ENCODE measurements around the gene B3GALT4. TPM values are rescaled to one million over a fixed set of nuclear protein-coding genes. Genes with fewer than 3 reads are reported as not detected.
A peak's percentile ranks its signal among the peaks of the same experiment; 100 is the strongest.

Gene B3GALT4
- total RNA-seq, 1 donor from 2014 or later = 6.5 TPM

DNA sequence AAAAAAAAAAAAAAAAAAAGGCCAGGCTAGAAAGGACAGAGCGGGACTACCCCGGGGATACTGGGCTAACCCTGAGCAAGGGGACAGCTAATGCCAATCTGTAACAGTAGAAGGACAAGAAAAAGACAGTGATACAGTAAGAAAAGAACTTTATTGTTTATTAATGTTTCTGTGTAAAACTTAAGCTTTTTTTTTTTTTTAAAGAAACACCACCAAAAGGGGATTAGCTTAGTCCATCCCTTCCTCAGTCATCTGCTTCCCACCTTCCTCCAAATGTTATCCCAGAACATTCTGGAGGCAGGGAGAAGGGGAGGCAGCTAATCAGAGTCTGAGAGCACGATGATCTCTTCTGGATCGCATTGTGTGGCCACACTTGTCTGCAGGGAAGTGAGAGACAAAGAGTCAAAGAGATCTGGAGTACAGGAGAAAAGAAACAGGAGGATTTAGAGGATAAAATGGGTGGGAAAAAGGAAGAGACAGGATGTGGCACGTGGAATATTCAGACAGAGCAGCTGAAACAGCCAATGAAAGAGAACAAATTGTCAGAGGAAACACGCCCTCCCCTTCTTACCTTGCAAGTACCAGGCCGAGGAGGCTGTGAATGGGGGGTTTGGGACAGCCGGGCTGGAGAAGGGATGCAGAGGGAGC is 41.6 kb downstream of the B3GALT4 start:
- H3K4me1 Mint-ChIP-seq (ENCODE audit: low read depth) = peaks cover 80% of the 10 kb centered on the region
- H3K27me3 Mint-ChIP-seq (ENCODE audit: low read depth) = no peaks in the 10 kb centered on the region
- H3K36me3 Mint-ChIP-seq (ENCODE audit: low read depth) = peaks cover 19% of the 10 kb centered on the region
- DNase-seq (ENCODE audit: low spot score) = no peak
- no peaks in the 10 kb centered on the region for H3K9me3 Mint-ChIP-seq (ENCODE audit: low read depth)
- peak overlapping the region; percentile 92 for H3K4me3 Mint-ChIP-seq (ENCODE audit: unreplicated experiment)
- TF ChIP-seq, protein P1, sequence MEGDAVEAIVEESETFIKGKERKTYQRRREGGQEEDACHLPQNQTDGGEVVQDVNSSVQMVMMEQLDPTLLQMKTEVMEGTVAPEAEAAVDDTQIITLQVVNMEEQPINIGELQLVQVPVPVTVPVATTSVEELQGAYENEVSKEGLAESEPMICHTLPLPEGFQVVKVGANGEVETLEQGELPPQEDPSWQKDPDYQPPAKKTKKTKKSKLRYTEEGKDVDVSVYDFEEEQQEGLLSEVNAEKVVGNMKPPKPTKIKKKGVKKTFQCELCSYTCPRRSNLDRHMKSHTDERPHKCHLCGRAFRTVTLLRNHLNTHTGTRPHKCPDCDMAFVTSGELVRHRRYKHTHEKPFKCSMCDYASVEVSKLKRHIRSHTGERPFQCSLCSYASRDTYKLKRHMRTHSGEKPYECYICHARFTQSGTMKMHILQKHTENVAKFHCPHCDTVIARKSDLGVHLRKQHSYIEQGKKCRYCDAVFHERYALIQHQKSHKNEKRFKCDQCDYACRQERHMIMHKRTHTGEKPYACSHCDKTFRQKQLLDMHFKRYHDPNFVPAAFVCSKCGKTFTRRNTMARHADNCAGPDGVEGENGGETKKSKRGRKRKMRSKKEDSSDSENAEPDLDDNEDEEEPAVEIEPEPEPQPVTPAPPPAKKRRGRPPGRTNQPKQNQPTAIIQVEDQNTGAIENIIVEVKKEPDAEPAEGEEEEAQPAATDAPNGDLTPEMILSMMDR (IDR thresholded peaks at IDR 0.05) = no peak
- H3K27ac Mint-ChIP-seq (ENCODE audit: unreplicated experiment) = peak overlapping the region; percentile 98

DNA sequence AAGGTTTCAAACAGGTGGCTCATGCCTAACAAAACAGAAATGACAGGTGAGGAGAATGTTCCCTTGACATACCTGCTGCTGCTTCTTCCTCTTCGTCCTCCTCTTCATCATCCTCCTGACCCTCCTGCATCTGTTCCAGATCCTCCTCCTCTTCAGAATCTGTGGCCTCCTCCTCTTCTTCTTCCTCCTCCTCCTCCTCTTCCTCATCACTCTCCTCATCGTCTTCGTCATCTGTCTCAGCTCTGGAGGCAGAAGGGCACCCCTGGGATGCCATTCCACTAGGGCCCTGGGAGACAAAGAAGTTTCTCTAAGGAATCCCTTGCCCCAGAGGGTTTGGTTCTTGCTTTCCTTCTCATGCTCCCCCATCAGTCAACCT is 43.0 kb downstream of the B3GALT4 start:
- TF ChIP-seq, protein P1 (IDR thresholded peaks at IDR 0.05) = no peak
- peaks cover 78% of the 10 kb centered on the region for H3K4me1 Mint-ChIP-seq (ENCODE audit: low read depth)
- H3K27ac Mint-ChIP-seq (ENCODE audit: unreplicated experiment) = peak overlapping the region; percentile 78
- H3K27me3 Mint-ChIP-seq (ENCODE audit: low read depth) = no peaks in the 10 kb centered on the region
- H3K4me3 Mint-ChIP-seq (ENCODE audit: unreplicated experiment) = no peak overlapping the region
- no peaks in the 10 kb centered on the region for H3K9me3 Mint-ChIP-seq (ENCODE audit: low read depth)
- H3K36me3 Mint-ChIP-seq (ENCODE audit: low read depth) = peaks cover 19% of the 10 kb centered on the region
- DNase-seq (ENCODE audit: low spot score) = no peak

DNA sequence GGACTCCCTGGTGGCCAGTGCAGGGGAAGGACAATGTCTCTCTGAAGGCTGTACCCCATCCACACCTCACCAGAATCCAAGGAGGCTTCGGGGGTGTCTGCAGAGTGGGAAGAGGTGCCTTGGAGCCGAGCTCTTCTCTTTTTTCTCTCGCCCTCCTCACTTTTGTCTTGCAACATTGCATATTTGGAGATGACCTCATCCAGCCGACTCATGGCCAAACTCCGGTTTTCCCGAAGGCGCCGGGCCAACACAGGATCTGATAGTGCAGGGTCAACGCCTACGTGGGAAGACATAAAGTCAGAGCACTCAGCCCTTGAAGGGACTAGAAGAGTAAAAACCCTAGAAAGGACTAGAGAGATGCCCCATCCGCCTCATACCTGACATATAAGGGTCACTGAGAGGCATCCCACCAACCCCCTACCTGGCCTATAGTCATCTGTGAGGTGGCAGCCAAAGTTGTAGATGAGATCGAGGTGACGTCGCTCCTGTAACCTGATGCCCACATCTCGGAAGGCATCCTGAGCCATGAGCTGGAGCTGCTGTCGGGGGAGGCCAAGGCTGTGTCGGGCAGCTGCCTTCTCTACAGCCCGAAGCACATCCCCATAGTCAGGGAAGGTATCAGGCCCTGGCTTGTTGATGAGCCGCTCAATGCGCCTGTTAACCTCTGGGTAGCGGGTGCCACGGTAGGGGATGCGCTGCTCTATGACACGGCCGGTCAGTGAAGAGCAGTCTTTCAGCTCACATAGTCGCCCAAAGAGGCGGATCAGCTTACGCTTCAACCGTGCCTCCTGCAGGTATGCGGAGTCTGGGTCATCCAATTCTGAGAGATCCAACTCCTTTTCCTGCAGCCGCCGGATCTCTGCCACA is 43.6 kb downstream of the B3GALT4 start:
- Mint-ChIP-seq H3K4me3 (ENCODE audit: unreplicated experiment) (peak overlapping the region; percentile 94), H3K27ac (ENCODE audit: unreplicated experiment) (peak overlapping the region; percentile 78), H3K27me3 (ENCODE audit: low read depth) (no peaks in the 10 kb centered on the region), H3K36me3 (ENCODE audit: low read depth) (peaks cover 19% of the 10 kb centered on the region), H3K9me3 (ENCODE audit: low read depth) (no peaks in the 10 kb centered on the region), H3K4me1 (ENCODE audit: low read depth) (peaks cover 72% of the 10 kb centered on the region)
- TF ChIP-seq, protein P1 (IDR thresholded peaks at IDR 0.05) = no peak
- no peak for DNase-seq (ENCODE audit: low spot score)

DNA sequence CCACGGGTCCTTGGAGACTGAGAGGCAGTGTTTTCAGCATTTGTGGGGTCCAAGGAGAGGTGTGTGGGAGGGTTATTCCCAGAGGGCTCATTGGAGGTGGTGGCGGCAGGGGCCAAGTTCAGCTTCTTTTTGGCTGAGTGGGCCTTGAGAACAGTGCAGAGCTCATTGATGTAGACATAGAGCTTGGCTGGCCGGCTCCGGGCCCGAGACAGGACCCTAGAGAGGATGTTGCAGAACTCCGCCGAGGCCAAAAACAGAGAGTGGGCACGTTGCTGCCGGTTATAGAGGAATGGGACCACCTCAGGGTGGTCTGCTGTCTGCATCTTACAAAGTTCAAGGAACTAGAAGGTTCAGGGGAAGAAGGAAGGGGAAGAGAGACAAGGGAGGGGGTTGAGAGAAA is 44.3 kb downstream of the B3GALT4 start:
- DNase-seq (ENCODE audit: low spot score) = no peak
- H3K27ac Mint-ChIP-seq (ENCODE audit: unreplicated experiment) = peak overlapping the region; percentile 61
- H3K4me1 Mint-ChIP-seq (ENCODE audit: low read depth) = peaks cover 67% of the 10 kb centered on the region
- peaks cover 19% of the 10 kb centered on the region for H3K36me3 Mint-ChIP-seq (ENCODE audit: low read depth)
- H3K4me3 Mint-ChIP-seq (ENCODE audit: unreplicated experiment) = peak overlapping the region; percentile 94
- TF ChIP-seq, protein P1 (IDR thresholded peaks at IDR 0.05) = no peak
- H3K27me3 Mint-ChIP-seq (ENCODE audit: low read depth) = no peaks in the 10 kb centered on the region
- H3K9me3 Mint-ChIP-seq (ENCODE audit: low read depth) = no peaks in the 10 kb centered on the region

DNA sequence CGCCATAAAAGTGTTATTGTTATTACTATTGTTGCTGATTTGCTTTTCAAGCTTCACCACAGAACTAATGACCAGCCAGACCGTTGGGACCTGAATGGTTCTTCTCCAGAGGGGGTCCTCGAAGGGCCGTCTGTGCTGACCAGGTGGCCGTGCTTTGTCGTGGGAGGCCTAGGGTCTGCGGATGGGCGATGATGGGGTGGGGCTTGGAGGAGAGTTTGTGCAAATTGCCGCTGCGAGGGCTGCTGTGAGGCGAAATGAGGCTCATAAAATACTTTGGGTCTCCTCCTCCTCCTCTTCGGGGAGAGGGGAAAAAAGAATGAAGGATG is 46.7 kb downstream of the B3GALT4 start:
- Mint-ChIP-seq H3K27ac (ENCODE audit: unreplicated experiment) (peak overlapping the region; percentile 98), H3K9me3 (ENCODE audit: low read depth) (no peaks in the 10 kb centered on the region), H3K36me3 (ENCODE audit: low read depth) (peaks cover 17% of the 10 kb centered on the region), H3K4me1 (ENCODE audit: low read depth) (peaks cover 49% of the 10 kb centered on the region), H3K27me3 (ENCODE audit: low read depth) (no peaks in the 10 kb centered on the region), H3K4me3 (ENCODE audit: unreplicated experiment) (peak overlapping the region; percentile 94)
- TF ChIP-seq, protein P1 (IDR thresholded peaks at IDR 0.05) = peak; percentile 24
- no peak for DNase-seq (ENCODE audit: low spot score)
